NCI-H2227 (cell line): ENCODE results near the gene CAMK2N1.
A peak's percentile ranks its signal among the peaks of the same experiment; 100 is the strongest.
"Not testable (repeated sequence)": the region's sequence is repeated elsewhere in the genome, so short reads cannot be mapped to it uniquely, and the experiment has no call there.

Experiments
- DNase-seq: peaks from one replicate; lab custom pipeline; 2025; ENCODE audit not compliant: unreplicated experiment; lab: John Stamatoyannopoulos, UW

Gene CAMK2N1

DNA sequence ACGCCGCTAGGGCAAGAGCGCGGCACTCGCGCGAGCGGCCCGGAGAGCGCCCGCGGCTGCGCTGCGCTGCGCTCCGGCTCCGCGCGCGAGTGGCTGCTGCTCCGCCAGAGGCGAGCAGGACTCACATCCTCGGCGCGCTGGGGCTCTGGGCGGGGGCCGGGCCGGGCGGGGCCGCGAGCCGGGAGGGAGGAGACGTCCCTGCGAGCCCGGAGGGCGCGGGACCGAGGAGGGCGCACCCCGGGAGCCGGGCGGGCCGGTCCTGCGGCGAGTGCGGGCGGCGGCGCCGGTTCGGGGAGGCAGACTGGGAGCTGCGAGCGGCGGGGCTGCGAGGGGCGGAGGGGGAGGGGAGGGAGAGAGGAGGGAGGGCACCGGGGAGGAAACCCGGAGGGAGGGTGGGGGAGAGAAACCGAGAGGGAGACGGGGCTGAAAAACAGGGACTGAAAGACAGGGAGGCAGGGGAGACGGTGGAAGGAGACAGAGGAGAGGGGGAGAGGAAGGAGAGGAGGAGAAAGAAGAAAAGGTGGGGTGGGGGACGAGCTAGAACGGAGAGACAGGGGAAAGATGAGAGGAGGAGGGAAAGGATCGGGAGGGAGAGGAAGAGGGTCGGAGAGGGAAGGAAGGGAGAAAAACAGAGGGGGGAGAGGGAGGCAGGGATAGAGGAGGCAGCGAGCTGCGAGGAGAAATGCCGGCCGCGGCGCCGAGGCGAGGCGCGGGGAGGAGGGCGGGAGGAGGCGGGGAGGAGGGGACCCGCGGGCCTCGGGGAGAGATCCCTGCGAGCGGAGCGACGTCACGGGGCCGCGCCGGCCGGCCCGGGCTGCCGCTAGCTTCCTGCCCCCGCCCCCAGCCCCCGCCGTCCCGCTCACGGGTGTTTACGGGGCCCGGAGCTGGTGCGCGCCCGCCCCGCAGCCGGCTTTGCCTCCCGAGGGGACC lies at the start of gene CAMK2N1:
TSS of gene CAMK2N1 (minus strand) at position 684 of the 930 bp plus-strand sequence. CDS start 831 bp downstream, outside the sequence.
- peak; percentile 85 for DNase-seq

DNA sequence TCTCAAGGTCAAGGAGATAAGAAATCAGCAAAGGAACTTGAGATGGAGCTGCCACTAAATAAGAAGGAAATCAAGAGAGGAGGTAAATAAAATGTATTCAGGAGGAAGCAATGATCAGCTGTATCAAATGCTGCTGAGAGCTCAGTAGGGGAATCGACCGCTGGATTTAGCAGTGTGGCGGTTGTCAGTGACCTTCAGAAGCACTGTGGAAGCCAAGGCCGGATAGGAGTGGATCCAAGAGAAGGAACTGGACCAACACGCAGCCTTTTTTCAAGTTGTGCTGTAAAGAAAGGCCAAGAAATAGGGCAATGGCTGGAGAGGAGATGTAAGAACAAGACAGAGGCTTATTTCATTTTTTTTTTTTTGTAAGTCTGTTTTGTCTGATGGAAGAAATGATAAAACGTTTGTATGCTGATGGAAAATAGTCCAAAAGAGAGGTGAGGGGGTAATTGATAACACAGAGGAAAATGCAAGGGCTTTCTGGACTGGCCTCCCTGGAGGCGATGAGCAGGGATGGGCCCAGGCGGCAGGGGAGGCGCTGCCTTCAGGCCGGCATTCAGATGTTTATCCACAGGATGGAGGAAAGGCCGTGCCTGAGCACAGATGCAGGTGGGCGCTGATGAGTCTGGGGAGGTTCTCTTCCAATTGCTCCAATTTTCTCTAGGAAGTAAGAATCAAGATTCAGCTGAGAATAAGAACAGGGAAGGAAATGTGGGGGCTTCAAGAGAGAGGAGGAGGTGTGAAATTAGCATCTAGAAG lies 48.8 kb upstream of the CAMK2N1 start:
- peak; percentile 9 for DNase-seq

DNA sequence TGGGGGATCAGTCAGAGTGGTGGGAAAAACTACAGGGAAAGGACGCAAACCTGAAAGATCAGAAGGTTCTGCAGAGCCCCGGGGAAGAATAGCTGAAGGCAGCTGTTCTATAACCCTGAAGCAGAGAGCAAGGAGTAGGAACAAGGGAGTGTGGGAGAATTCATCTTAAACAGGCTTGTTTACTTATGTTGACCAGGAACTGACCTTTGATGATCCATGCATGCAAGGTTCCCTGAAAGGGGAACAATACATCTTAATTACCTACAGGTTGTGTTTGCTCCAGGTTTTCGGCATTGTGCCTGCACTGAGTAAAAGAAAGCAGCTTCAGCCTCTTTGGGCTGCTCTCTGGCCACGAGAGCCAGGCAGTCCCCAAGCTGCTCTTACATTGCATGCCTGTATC lies 47.6 kb upstream of the CAMK2N1 start:
- DNase-seq: no peak

DNA sequence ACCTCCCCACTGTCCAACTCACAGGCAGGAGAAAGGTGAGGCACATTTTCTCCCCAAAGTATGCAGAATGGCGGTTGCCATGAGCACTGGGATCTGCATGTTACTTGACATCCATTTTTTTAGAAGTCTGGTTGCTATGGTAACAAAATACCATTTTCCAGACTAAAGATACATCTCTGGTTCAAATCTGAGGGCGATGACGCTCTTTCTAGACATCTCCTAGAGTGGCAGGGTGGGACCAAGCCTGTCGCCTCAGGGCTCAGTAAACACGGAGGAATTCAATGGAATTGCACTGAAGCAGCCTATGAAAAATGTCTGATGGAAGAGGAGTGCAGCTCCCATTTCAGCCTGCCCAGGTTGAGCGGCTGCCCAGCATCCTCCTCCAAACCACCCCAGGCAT lies 44.9 kb upstream of the CAMK2N1 start:
- DNase-seq: peak; percentile 57

DNA sequence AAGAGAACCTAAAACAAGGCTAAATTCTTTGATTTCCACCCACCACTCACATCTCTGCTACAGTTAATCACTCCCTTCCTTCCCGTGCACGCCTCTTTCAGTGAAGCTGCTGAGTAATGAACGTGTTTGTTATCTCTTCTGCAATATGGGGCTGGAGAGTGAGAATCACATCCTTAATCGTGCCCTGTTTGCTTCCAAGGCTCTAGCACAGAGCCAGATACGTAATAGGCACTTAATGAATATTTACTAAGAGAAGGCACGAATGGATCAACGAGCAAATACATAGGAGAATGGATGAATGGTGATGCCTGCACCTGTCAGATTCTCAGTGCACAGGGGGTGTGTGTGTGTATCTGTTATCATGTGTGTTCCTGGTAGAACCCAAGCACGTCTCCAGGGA lies 44.3 kb upstream of the CAMK2N1 start:
- DNase-seq: peak; percentile 10

DNA sequence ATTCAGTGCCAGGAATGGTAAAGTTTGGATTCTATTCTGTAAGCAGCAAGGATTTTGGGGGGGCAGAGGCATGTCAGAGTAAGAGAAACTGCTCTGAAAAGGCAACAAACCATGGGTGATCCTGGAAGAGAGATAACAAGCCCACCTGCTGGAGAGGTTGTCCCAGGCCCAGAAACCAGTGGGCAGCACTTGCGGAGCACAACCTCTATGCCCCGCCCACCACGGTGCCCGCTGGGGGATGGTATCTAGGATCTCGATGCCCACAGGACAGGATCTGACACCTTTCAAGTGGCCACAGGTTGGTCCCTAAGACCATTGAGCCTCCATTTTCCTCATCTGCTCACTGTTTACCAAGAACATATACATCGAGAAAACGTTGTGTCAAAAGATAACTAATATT lies 42.2 kb upstream of the CAMK2N1 start:
- DNase-seq: no peak

DNA sequence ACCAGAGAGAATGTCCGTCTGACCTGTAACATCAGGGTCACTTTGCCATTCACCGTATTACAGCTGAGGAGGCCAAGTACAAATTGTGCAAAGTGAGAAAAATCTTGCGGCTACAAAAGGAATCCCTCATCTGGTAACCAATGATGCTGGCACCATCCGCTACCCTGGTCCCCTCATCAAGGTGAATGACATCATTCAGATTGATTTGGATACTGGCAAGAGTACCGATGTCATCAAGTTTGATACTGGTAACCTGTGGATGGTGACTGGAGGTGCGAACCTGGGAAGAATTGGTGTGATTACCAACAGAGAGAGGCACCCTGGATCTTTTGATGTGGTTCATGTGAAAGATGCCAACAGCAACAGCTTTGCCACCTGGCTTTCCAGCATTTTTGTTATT lies 40.3 kb upstream of the CAMK2N1 start:
- no peak for DNase-seq

DNA sequence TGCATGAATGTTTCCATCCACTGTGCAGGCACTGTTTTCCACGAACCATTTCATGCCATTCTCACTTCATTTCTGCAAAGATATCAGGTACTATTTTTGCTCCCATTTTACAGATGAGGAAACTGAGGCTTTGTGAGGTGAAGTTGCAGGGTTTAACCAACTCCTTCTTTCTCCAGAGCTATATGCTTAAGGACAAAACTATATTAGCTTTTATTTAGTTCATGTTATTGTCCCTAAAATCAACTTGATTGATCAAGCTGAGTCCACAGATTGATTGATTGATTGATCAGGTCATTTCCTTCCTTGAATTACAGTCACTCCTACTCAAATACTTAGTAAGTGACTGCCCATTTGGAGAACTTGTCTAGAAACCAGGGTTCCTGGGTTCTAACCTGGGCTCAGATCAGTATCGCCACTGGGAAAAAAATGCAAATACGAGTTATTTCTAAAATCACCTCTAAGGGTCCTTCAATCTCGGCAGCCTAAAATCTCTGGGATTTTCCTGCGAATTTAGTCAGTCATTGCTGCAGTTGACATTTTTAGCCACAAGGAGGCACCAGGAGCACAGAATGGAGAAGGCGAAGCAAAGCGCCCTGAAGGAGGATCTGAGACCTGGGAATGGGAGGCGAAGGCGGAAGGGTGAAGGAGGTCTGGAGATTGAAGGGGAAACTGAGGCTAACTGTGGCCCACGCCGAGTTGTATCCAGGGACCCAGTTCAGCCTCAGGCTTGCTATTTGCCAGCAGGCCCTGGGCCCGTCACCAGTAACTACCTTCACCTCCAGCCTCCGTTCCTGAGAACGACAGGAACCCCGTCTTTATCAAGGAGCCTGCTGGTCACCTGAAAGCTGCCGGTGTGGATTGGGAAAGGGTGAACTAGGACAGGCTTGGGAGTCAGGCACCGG lies 36.2 kb upstream of the CAMK2N1 start:
- DNase-seq: peak; percentile 94

DNA sequence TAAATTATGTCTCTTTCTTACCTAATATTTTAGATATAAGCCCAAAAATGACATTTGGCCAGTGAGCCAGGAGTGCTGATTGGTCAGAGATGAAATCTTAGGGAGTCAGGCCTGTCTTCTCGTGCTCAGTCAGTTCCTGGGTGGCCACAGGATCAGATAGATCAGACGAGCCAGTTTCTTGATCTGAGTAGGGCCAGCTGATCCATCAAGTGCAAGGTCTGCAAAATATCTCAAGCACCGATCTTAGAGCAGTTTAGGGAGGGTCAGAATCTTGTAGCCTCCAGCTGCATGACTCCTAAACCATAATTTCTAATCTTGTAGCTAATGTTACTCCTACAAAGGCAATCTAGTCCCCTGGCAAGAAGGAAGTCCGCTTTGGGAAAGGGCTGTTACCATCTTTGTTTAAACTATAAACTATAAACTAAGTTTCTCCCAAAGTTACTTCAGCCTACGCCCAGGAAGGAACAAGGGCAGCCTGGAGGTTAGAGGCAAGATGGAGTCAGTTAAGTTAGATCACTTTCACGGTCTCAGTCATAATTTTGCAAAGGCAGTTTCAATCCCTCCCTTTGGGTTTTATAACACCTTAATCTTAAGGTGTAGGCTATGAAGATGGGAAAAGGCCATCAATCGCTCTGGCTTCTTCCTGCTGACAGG lies 33.7 kb upstream of the CAMK2N1 start:
- DNase-seq: not testable (repeated sequence)

DNA sequence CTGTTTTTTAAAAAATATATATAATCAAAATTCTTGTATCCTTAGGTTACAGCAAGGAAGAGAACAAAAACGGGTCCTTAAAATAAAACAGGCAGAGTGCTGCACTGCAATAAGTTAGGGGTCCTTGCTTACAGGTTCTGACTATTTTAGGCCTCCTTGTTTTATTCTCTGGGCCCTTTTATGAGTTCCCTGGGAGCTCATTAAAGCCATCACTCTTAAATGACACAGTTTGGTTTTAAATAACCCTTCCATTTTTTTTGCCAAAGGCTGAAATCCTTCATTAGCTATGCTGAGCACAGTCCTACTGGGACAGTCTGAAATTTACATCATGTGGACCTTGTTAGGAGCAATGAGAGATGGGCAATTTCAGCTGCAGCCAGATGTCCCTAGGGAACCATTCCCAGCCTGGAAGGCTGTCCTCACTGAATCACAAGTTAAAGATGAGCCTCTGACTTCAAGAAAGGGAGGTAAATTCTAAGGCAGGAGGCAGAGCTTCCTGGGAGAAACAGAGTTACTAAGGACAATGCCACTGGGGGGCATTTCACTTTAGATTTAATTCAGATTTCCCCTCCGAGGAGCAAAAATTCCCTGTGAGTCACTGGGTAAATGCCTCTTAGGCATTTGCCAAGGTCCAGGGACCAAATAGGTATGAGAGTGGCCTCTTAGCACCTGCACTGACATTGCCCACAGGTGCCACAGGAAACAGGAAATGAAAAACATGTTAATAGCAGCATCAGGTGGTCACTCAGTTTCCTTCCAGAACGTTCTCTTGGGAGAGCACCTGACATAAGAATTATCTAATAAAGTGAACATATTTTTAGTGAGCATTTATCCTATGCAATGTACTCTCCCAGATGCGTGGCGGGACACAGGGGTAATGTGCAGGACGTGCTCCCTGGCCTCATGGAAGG lies 25.8 kb upstream of the CAMK2N1 start:
- DNase-seq: no peak

DNA sequence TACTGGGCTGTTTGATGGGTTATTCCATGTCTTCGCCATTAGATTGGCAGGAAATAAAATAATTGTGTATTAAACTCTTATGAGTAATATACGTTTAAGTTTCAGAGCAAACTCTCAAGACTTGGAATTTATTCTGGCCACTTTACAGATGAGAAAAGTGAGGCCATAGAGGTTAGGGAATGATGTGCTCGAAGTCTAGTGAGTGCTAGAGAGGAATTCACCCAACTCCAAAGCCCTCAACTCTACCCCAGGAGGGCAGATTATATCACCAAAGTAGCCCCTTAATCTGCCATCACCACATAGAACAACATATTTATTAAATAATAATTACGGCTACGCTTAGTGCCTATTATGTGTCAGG lies 22.4 kb upstream of the CAMK2N1 start:
- DNase-seq: no peak

DNA sequence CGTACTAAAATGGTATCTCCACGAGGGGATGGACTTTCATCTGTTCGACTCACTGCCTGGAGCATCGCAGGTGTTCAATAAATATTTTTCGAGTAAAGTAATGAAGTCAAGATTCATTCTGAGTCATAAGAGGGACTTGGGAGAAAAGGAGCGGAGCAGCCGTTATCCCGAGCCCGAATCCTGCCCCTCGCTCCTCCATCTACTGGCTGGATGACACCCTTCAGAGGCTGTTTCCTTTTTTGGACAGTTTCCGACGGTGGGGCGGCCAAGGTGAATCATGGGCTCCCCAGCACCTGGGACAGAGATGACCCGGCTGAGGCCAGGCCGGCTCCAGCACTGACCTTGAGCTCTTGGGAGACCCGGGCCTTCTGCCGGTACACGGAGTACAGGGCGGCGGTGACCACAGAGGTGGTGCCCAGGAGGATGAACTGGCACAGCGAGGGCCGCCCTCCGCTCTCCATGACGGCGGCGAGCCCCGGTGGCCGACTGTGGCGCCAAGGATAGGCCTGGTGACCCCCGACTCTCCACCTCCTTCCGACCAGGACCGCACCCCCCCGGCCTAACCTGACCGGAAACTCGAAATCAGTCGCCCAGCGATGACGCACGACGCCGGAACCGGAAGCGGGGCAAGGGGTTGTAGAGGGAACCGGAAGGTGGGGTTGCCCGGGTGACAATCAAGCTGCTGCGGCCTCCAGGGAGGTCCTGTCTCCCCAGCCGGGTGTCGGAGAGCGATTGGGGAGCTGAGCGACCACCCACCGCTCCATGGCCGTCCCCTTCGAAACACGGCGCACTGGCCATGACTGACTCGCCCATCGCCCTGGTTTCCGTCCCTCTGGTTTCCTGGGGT lies 21.8 kb upstream of the CAMK2N1 start, which contains the start of gene MUL1:
TSS of gene MUL1 (minus strand) at position 588 of the 847 bp plus-strand sequence. CDS start at position 461, 127 bp downstream.
- peak; percentile 95 for DNase-seq

DNA sequence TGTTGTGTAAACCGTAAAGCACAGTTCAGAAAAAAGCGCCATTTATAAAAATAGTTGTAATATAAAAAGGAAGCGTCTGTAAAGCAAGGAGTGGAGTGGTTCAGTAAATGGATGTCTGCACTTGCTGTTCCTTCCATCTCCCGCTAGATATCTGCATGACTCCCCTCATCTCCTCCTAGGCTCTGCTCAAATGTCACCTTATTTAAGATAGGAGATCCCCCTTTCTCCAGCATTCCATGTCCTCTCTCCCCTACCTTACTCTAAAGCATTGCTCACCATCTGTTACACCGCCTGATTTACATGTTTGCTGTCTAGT lies 21.2 kb upstream of the CAMK2N1 start:
- DNase-seq: no peak

DNA sequence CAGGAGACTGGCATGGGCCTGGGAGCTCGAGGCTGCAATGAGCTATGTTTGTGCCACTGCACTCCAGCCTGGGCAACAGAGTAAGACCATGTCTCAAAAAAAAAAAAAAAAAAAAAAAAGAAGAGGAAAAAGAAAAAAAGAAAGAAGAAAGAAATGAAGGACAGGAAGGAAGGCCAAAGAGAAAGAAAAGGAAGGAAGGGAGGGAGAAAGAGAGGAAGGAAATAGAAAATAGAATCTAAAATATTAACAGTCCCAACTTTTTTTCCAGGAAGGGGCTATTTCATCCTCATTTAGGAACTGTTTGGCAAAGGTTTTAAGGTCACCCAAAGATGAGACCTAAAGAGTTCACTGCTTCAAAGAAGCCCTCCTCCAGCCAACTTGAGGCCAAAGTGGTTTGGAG lies 19.5 kb upstream of the CAMK2N1 start:
- DNase-seq: no peak

DNA sequence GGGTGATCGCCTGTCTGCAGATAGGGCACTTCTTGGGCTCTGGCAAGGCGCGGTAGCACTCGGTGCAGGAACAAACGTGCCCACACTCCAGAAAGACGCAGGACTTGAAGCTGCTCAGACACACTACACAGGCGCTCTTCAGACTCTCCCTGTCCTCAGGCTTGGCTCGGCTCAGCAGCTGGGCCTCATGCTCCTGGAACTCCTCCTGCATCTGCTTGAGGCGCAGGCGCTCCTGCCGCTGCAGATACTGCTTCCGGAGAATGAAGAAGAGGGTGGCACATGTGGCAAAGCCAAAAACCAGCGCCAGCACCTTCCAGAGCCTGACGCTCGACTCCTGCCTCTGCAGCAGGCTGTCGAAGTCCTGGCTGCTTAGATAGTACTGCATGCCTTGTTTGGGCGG lies 14.7 kb upstream of the CAMK2N1 start:
- DNase-seq: no peak

DNA sequence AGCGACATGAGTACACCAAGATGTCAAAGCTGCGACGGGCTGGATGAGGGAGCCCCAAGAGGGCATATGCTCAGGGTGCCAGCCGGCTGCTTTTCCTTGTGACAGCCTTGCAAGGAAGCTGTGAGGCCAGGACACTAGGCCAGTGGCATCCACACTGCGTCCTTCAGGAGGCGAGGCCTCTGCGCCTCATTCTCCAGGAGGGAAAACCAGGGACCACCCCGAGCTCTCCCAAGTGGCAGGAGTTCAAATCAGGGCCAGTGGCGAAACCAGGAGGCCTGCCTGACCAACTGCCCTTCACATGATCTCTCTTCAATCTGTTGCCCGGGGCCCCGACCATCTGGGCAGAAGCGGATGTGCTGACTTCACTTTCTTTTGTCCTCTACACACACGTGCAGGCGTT lies 13.7 kb upstream of the CAMK2N1 start:
- DNase-seq: no peak

DNA sequence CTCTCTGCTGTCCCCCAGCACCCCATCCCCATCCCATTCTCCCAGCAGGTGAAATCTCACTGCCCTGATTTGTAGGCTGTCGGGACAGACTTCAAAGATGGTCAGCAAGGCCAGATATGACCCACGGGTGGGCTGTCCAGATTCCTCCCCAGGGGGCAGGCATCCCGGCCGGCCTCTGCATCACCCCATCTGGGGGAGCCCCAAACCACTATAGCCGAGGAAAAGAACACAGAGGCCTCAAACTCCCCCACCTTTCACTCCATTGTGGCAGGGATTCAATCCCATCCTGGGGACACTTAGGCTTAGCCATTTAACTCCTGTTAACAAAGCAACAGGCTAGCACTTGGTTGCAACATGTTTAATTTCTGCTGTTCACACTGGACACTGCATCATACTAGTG lies 13.1 kb upstream of the CAMK2N1 start:
- DNase-seq: no peak

DNA sequence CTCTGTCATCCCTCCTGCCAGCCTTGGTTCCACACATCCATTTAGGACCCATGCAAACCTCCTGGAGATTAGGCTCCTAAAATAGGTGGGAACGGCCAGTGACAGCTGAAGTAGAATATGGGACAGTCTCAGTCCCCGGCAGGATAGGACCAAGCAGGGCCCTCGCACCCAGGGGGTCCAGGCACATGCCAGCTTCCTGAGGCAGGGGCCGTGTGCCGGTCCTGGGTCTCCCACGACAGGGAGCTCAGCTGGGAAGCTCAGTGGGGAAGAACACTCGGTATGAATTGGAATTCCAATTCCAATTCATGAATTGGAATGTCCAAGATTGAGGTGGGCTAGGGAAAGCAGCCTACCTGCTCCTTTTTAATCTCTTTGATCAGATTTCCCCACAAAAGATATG lies 12.1 kb upstream of the CAMK2N1 start:
- no peak for DNase-seq

DNA sequence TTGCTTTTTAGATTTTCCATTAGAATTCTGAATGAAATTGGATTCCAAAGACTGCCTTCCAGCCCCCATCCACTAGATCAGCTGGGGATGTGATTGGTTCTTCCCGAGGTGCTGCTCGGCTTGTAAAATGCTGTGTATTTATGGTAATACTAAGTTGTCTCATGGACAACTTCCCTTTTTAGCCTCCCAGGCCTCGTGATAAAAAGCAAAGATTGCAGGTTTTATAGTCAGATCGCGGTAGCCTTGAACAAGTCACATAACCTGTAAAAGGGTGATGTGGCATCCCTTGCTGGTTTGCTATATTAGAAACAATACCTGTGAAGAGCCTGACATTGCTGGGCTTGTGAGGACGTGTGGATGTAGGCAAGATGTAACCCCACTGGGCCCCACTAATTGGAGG lies 11.5 kb upstream of the CAMK2N1 start:
- no peak for DNase-seq
